ENCODE results near the gene C2CD3.
A peak's percentile ranks its signal among the peaks of the same experiment; 100 is the strongest.

Gene C2CD3

GRCh38 chr11:74170694-74171629 lies at the start of gene C2CD3, which contains the start of gene PPME1:
Gene C2CD3 (minus strand): TSS chr11:74171002. CDS start chr11:74170792, 210 bp downstream.
Gene PPME1 (plus strand): TSS chr11:74171289. CDS start chr11:74171422, 133 bp downstream.
- peak; percentile 92 to 99 for DNase-seq (ENCODE audit: low spot score in 2 of 2)
- Mint-ChIP-seq H3K27ac (no peak within 1 kb of the TSS), H3K4me1 (peaks cover 6% of the 10 kb centered on the region), H3K4me3 (no peak within 1 kb of the TSS), H3K9me3 (no peaks in the 10 kb centered on the region), H3K36me3 (peaks cover 34% of the 10 kb centered on the region)
- ATAC-seq, result peak; percentile 97

- no peaks in the 10 kb centered on the region for H3K9me3 Mint-ChIP-seq
- peaks cover 8% of the 10 kb centered on the region for H3K36me3 Mint-ChIP-seq
- no peak for DNase-seq (ENCODE audit: low spot score in 2 of 2)
- H3K27ac Mint-ChIP-seq, result no peak overlapping the region
- no peak for ATAC-seq
- H3K4me3 Mint-ChIP-seq, result no peak overlapping the region
- H3K4me1 Mint-ChIP-seq, result no peaks in the 10 kb centered on the region
These were observed 49.6 kb upstream of the C2CD3 start for GRCh38 chr11:74220376-74220775.

GRCh38 chr11:74212533-74212932 lies 41.7 kb upstream of the C2CD3 start:
- ATAC-seq (no peak), DNase-seq (ENCODE audit: low spot score in 2 of 2) (no peak)
- peaks cover 10% of the 10 kb centered on the region for H3K9me3 Mint-ChIP-seq
- H3K4me1 Mint-ChIP-seq, result no peaks in the 10 kb centered on the region
- peaks cover 59% of the 10 kb centered on the region for H3K36me3 Mint-ChIP-seq
- no peak overlapping the region for H3K27ac Mint-ChIP-seq
- H3K4me3 Mint-ChIP-seq, result no peak overlapping the region

- H3K4me3 Mint-ChIP-seq, result no peak overlapping the region
- H3K36me3 Mint-ChIP-seq, result peaks cover 77% of the 10 kb centered on the region
- no peak overlapping the region for H3K27ac Mint-ChIP-seq
- no peaks in the 10 kb centered on the region for H3K4me1 Mint-ChIP-seq
- DNase-seq (ENCODE audit: low spot score in 2 of 2) (no peak), ATAC-seq (peak; percentile 51)
- H3K9me3 Mint-ChIP-seq, result peaks cover 3% of the 10 kb centered on the region
These were observed 37.7 kb upstream of the C2CD3 start for GRCh38 chr11:74208507-74208906.

GRCh38 chr11:74206746-74207145 lies 35.9 kb upstream of the C2CD3 start:
- DNase-seq (ENCODE audit: low spot score in 2 of 2) (no peak), ATAC-seq (no peak)
- Mint-ChIP-seq H3K27ac (no peak overlapping the region), H3K36me3 (peaks cover 72% of the 10 kb centered on the region), H3K4me1 (no peaks in the 10 kb centered on the region), H3K9me3 (no peaks in the 10 kb centered on the region), H3K4me3 (no peak overlapping the region)

GRCh38 chr11:74205181-74205580 lies 34.4 kb upstream of the C2CD3 start:
- no peaks in the 10 kb centered on the region for H3K9me3 Mint-ChIP-seq

GRCh38 chr11:74204701-74205100 lies 33.9 kb upstream of the C2CD3 start:
- DNase-seq (ENCODE audit: low spot score in 2 of 2) (no peak), ATAC-seq (no peak)
- Mint-ChIP-seq H3K4me3 (no peak overlapping the region), H3K9me3 (no peaks in the 10 kb centered on the region), H3K27ac (no peak overlapping the region), H3K4me1 (no peaks in the 10 kb centered on the region), H3K36me3 (peaks cover 56% of the 10 kb centered on the region)

More at GRCh38 chr11:74205181-74205580, 34.4 kb upstream of the C2CD3 start:
- no peak overlapping the region for H3K27ac Mint-ChIP-seq
- ATAC-seq (no peak), DNase-seq (ENCODE audit: low spot score in 2 of 2) (no peak)
- no peaks in the 10 kb centered on the region for H3K4me1 Mint-ChIP-seq
- no peak overlapping the region for H3K4me3 Mint-ChIP-seq
- peaks cover 61% of the 10 kb centered on the region for H3K36me3 Mint-ChIP-seq

GRCh38 chr11:74203966-74204365 lies 33.2 kb upstream of the C2CD3 start:
- ATAC-seq (no peak), DNase-seq (ENCODE audit: low spot score in 2 of 2) (no peak)
- H3K36me3 Mint-ChIP-seq, result peaks cover 49% of the 10 kb centered on the region
- no peaks in the 10 kb centered on the region for H3K4me1 Mint-ChIP-seq
- H3K27ac Mint-ChIP-seq, result no peak overlapping the region
- peaks cover 2% of the 10 kb centered on the region for H3K9me3 Mint-ChIP-seq
- H3K4me3 Mint-ChIP-seq, result no peak overlapping the region

- peaks cover 14% of the 10 kb centered on the region for H3K36me3 Mint-ChIP-seq
- H3K4me3 Mint-ChIP-seq, result no peak overlapping the region
- H3K9me3 Mint-ChIP-seq, result peaks cover 6% of the 10 kb centered on the region
- no peak overlapping the region for H3K27ac Mint-ChIP-seq
- ATAC-seq (no peak), DNase-seq (ENCODE audit: low spot score in 2 of 2) (no peak)
- peaks cover 6% of the 10 kb centered on the region for H3K4me1 Mint-ChIP-seq
These were observed 26.1 kb upstream of the C2CD3 start for GRCh38 chr11:74196781-74197486.

GRCh38 chr11:74195828-74196227 lies 25.0 kb upstream of the C2CD3 start:
- DNase-seq (ENCODE audit: low spot score in 2 of 2) (no peak), ATAC-seq (no peak)
- Mint-ChIP-seq H3K36me3 (peaks cover 20% of the 10 kb centered on the region), H3K4me3 (no peak overlapping the region), H3K9me3 (peaks cover 6% of the 10 kb centered on the region), H3K4me1 (peaks cover 6% of the 10 kb centered on the region), H3K27ac (no peak overlapping the region)

GRCh38 chr11:74185695-74186094 lies 14.9 kb upstream of the C2CD3 start:
- no peak for ATAC-seq
- Mint-ChIP-seq H3K4me3 (no peak overlapping the region), H3K4me1 (peaks cover 6% of the 10 kb centered on the region), H3K27ac (no peak overlapping the region), H3K9me3 (no peaks in the 10 kb centered on the region), H3K36me3 (peaks cover 39% of the 10 kb centered on the region)
- DNase-seq (ENCODE audit: low spot score in 2 of 2), result no peak

GRCh38 chr11:74185285-74185684 lies 14.5 kb upstream of the C2CD3 start:
- H3K9me3 Mint-ChIP-seq, result no peaks in the 10 kb centered on the region
- H3K27ac Mint-ChIP-seq, result no peak overlapping the region
- H3K4me3 Mint-ChIP-seq, result no peak overlapping the region
- peaks cover 36% of the 10 kb centered on the region for H3K36me3 Mint-ChIP-seq
- no peak for ATAC-seq
- H3K4me1 Mint-ChIP-seq, result peaks cover 6% of the 10 kb centered on the region
- DNase-seq (ENCODE audit: low spot score in 2 of 2), result no peak

GRCh38 chr11:74182635-74183034 lies 11.8 kb upstream of the C2CD3 start:
- Mint-ChIP-seq H3K27ac (no peak overlapping the region), H3K9me3 (no peaks in the 10 kb centered on the region), H3K4me1 (peaks cover 20% of the 10 kb centered on the region), H3K36me3 (peaks cover 52% of the 10 kb centered on the region), H3K4me3 (no peak overlapping the region)
- DNase-seq (ENCODE audit: low spot score in 2 of 2) (no peak), ATAC-seq (no peak)

- DNase-seq (ENCODE audit: low spot score in 2 of 2), result no peak
- Mint-ChIP-seq H3K36me3 (peaks cover 57% of the 10 kb centered on the region), H3K4me3 (no peak overlapping the region), H3K9me3 (no peaks in the 10 kb centered on the region), H3K27ac (no peak overlapping the region), H3K4me1 (peaks cover 22% of the 10 kb centered on the region)
- ATAC-seq, result peak; percentile 87
These were observed 8.6 kb upstream of the C2CD3 start for GRCh38 chr11:74179234-74180052.

GRCh38 chr11:74175920-74176319 lies 5.1 kb upstream of the C2CD3 start:
- ATAC-seq, result no peak
- peaks cover 21% of the 10 kb centered on the region for H3K4me1 Mint-ChIP-seq
- H3K27ac Mint-ChIP-seq, result no peak overlapping the region
- peaks cover 38% of the 10 kb centered on the region for H3K36me3 Mint-ChIP-seq
- H3K9me3 Mint-ChIP-seq, result no peaks in the 10 kb centered on the region
- DNase-seq (ENCODE audit: low spot score in 2 of 2), result no peak
- H3K4me3 Mint-ChIP-seq, result no peak overlapping the region

Measured in stimulated activated effector memory CD8-positive, alpha-beta T cell treated with anti-CD3 and anti-CD28 coated beads, Interleukin-12 subunit alpha, Interleukin-12 subunit beta, amount 100 ng/mL, for 72 hours (primary cell).